H7 (cell line): ENCODE measurements around the gene KCNJ10. TPM values are rescaled to one million over a fixed set of nuclear protein-coding genes. Genes with fewer than 3 reads are reported as not detected.

ENCODE experiments used
- DNase-seq: peaks from one replicate; pipeline ENCODE4 v3.0.0; 2012
- H3K27me3 ChIP-seq: 2 replicates; pipeline ENCODE4 v1.6.0; 2011; ENCODE audit warnings: mild to moderate bottlenecking, low read length; ENCODE audit not compliant: control insufficient read depth, insufficient read depth
- H3K36me3 ChIP-seq: replicated peaks from 2 replicates; pipeline ENCODE4 v1.5.1; 2011; ENCODE audit warnings: low read length; ENCODE audit not compliant: control insufficient read depth, insufficient read depth
- H3K4me3 ChIP-seq: 2 replicates; pipeline ENCODE4 v1.5.1; 2011; ENCODE audit warnings: low read depth, mild to moderate bottlenecking, control low read depth, low read length, moderate library complexity; ENCODE audit not compliant: insufficient read depth
- total RNA-seq: library from RNA; depleted of rRNA; stranded (reverse); fragments of >200 nt; shearing (Covaris generic); gene quantifications from 2 replicates; pipeline ENCODE4 v1.2.3, GENCODE V29; 2014; rRNA removed

The KCNJ10 gene
- total RNA-seq, 1 experiment from 2014 or later: not detected

- H3K4me3 ChIP-seq: no peak overlapping the region
- no peak for DNase-seq
Observed at GRCh38 chr1:159959451-159959850, 110.5 kb downstream of the KCNJ10 start.

GRCh38 chr1:159958719-159959380, 111.1 kb downstream of the KCNJ10 start:
- no peaks in the 10 kb centered on the region for H3K36me3 ChIP-seq
- no peak overlapping the region for H3K4me3 ChIP-seq
- no peak for DNase-seq

More at GRCh38 chr1:159959451-159959850, 110.5 kb downstream of the KCNJ10 start:
- Histone ChIP-seq H3K36me3 (no peaks in the 10 kb centered on the region), H3K27me3 (no peaks in the 10 kb centered on the region; the same call in 1 of the 2 replicates)

GRCh38 chr1:159957824-159958268, 112.1 kb downstream of the KCNJ10 start:
- no peak for DNase-seq
- Histone ChIP-seq H3K4me3 (no peak overlapping the region), H3K27me3 (peaks cover 3% of the 10 kb centered on the region; the same call in 1 of the 2 replicates), H3K36me3 (no peaks in the 10 kb centered on the region)

More at GRCh38 chr1:159958719-159959380, 111.1 kb downstream of the KCNJ10 start:
- no peaks in the 10 kb centered on the region; the same call in 1 of the 2 replicates for H3K27me3 ChIP-seq

DNA sequence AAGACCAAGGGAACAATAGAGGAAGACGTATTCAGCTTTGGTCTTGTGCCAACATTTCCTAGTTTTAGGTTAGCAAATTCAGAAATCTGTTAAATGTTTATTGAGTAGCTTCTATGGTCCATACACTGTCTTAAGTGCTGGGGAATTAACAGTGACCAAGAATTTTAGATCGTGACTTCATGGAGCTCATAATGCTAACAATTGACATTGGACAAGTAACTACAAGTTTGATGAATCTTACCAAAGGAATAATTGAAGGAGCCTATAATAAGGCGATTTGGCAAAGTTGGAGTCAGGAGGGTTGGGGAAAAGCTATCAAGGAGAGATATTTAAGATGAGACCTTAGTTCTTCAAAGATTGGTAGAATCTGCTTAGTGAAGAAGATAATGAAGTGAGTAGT, 114.5 kb downstream of the KCNJ10 start:
- Histone ChIP-seq H3K4me3 (no peak overlapping the region), H3K27me3 (peaks cover 3% of the 10 kb centered on the region; the same call in 1 of the 2 replicates)
- no peak for DNase-seq

GRCh38 chr1:159953536-159954515, 116.1 kb downstream of the KCNJ10 start, which contains the start of gene SLAMF9:
SLAMF9 (minus strand) TSS chr1:159954237; CDS start chr1:159954137, 100 bp downstream.
- peaks cover 3% of the 10 kb centered on the region; the same call in 1 of the 2 replicates for H3K27me3 ChIP-seq
- no peak within 1 kb of the TSS for H3K4me3 ChIP-seq
- no peak for DNase-seq
- no peaks in the 10 kb centered on the region for H3K36me3 ChIP-seq

More for the DNA sequence above, 114.5 kb downstream of the KCNJ10 start:
- H3K36me3 ChIP-seq: no peaks in the 10 kb centered on the region

GRCh38 chr1:159952932-159953331, 117.0 kb downstream of the KCNJ10 start:
- H3K36me3 ChIP-seq: no peaks in the 10 kb centered on the region
- peaks cover 3% of the 10 kb centered on the region; the same call in 1 of the 2 replicates for H3K27me3 ChIP-seq
- no peak overlapping the region for H3K4me3 ChIP-seq
- DNase-seq: no peak

- Histone ChIP-seq H3K27me3 (peaks cover 5% of the 10 kb centered on the region; the same call in 1 of the 2 replicates), H3K4me3 (no peak overlapping the region), H3K36me3 (no peaks in the 10 kb centered on the region)
- DNase-seq: no peak
Observed at GRCh38 chr1:159951551-159951950, 118.4 kb downstream of the KCNJ10 start.

DNA sequence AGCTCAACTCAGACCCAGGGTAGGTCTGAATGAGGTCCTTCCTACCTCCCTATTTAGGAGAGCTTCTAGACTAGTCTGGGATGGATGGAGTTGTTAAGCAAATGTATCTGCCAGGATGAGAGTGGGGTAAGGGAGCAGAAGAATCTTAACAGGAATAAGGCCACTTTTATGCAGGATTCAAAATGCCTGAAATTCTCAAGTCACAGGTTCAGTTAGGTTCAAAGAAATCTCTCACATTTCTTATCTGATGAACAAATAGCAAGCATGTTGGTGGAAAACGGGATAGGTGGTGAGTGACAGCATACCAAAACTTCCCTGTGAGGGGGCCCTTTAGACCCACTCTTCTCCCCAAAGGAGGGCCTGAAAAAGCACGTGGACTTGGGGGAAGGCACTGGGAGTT, 118.9 kb downstream of the KCNJ10 start:
- Histone ChIP-seq H3K27me3 (peaks cover 6% of the 10 kb centered on the region; the same call in 1 of the 2 replicates), H3K4me3 (no peak overlapping the region), H3K36me3 (no peaks in the 10 kb centered on the region)
- DNase-seq: no peak

GRCh38 chr1:159949981-159950381, 120.0 kb downstream of the KCNJ10 start:
- peaks cover 6% of the 10 kb centered on the region; the same call in 1 of the 2 replicates for H3K27me3 ChIP-seq
- no peak for DNase-seq
- H3K36me3 ChIP-seq: no peaks in the 10 kb centered on the region
- no peak overlapping the region for H3K4me3 ChIP-seq

DNA sequence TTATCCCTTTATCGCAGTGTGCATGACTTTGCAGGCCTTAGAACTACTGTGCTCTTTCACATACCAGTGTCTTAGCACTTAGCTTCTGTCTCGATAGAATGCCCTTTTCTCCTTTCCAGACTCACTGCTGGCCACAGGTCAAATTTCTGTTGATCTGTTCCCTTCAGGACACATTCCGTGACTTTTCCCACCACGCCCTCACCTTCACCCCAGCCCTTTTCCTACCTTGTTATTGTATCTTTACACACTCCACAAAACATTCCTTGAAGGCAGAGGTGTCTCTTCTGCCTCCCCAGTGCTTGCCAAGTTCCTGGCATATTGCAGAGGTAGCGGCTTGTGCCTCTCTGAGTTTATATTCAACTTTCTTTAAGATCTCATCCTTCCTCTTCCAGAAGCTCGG, 120.8 kb downstream of the KCNJ10 start:
- no peak for DNase-seq
- Histone ChIP-seq H3K4me3 (no peak overlapping the region), H3K36me3 (no peaks in the 10 kb centered on the region), H3K27me3 (peaks cover 13% of the 10 kb centered on the region; the same call in 1 of the 2 replicates)

Other genes starting within 250 kb of the KCNJ10 start
- gene SLAMF8, start 243.3 kb downstream of the KCNJ10 start, total RNA-seq: not detected in 2 replicates
- not detected in 2 replicates for gene VSIG8, start 207.5 kb downstream of the KCNJ10 start, total RNA-seq
- gene CFAP45, start 170.0 kb downstream of the KCNJ10 start, total RNA-seq: 0.17 and 1.6 TPM in 2 replicates
- 242 and 387 TPM in 2 replicates for gene TAGLN2, start 144.7 kb downstream of the KCNJ10 start, total RNA-seq
- 4.4 and 6.1 TPM in 2 replicates for gene IGSF9, start 124.5 kb downstream of the KCNJ10 start, total RNA-seq
- gene SLAMF9, start 115.9 kb downstream of the KCNJ10 start, total RNA-seq: not detected in 2 replicates
- 2.6 and 3.0 TPM in 2 replicates for gene PIGM, start 38.2 kb downstream of the KCNJ10 start, total RNA-seq
- 0.07 TPM in 1 of 2 replicates, not detected in the other for gene KCNJ9, start 11.4 kb upstream of the KCNJ10 start, total RNA-seq
- 89.5 and 92.6 TPM in 2 replicates for gene IGSF8, start 28.5 kb upstream of the KCNJ10 start, total RNA-seq
- gene ATP1A2, start 45.6 kb upstream of the KCNJ10 start, total RNA-seq: 14.5 and 25.0 TPM in 2 replicates
- 0.73 and 0.74 TPM in 2 replicates for gene ATP1A4, start 81.4 kb upstream of the KCNJ10 start, total RNA-seq
- gene CASQ1, start 120.4 kb upstream of the KCNJ10 start, total RNA-seq: 4.2 and 4.4 TPM in 2 replicates
- 75.6 and 81.4 TPM in 2 replicates for gene PEA15, start 135.2 kb upstream of the KCNJ10 start, total RNA-seq
- 129 and 184 TPM in 2 replicates for gene DCAF8, start 192.4 kb upstream of the KCNJ10 start, total RNA-seq
- 81.9 and 107 TPM in 2 replicates for gene PEX19, start 215.0 kb upstream of the KCNJ10 start, total RNA-seq